ENCODE measurements around the gene GJD4. TPM values are rescaled to one million over a fixed set of nuclear protein-coding genes. Genes with fewer than 3 reads are reported as not detected.

Gene GJD4
- total and polyA plus RNA-seq, 4 donors: not detected

GRCh38 chr10:35574924-35575352, 30.2 kb upstream of the GJD4 start:
- Histone ChIP-seq H3K4me1 (ENCODE audit: control insufficient read depth in 4 of 4, insufficient read depth in 4 of 4, low read length in 3 of 4) (no peaks in the 10 kb centered on the region), H3K9ac (ENCODE audit: low read depth in 1 of 2, low read length in 2 of 2) (no peak overlapping the region), H3K27me3 (ENCODE audit: control insufficient read depth in 4 of 4, insufficient read depth in 4 of 4, low read length in 3 of 4) (no peaks in the 10 kb centered on the region), H3K9me3 (ENCODE audit: control insufficient read depth in 4 of 4, low read length in 3 of 4) (no peaks in the 10 kb centered on the region), H3K27ac (ENCODE audit: low read depth in 1 of 2, low read length in 2 of 2) (no peak overlapping the region), H3K36me3 (ENCODE audit: control insufficient read depth in 4 of 4, insufficient read depth in 3 of 4, low read depth in 1 of 4, low read length in 3 of 4) (peaks cover 2 to 5% (median 3%) of the 10 kb centered on the region in 4 donors), H3K4me3 (ENCODE audit: low read depth in 1 of 3, low read length in 3 of 3) (no peak overlapping the region)
- WGBS: 88% methylated on average over 9 of the region's 9 CpGs
- DNase-seq (ENCODE audit: low spot score): no peak
- TF ChIP-seq MAX (IDR thresholded peaks at IDR 0.05): no peak
- TF ChIP-seq ZBTB33 (IDR thresholded peaks at IDR 0.05): no peak
- no peak for TF ChIP-seq TAF1 (conservative IDR thresholded peaks at IDR 0.05)
- TF ChIP-seq RXRA (IDR thresholded peaks at IDR 0.05): no peak
- no peak for TF ChIP-seq YY1 (IDR thresholded peaks at IDR 0.05)
- TF ChIP-seq FOXA1 (IDR thresholded peaks at IDR 0.05): no peak
- no peak for TF ChIP-seq NR2F2 (IDR thresholded peaks at IDR 0.05)
- TF ChIP-seq CTCF (IDR thresholded peaks at IDR 0.05; ENCODE audit: low read depth, low read length, missing input control): no peak
- TF ChIP-seq ATF3 (IDR thresholded peaks at IDR 0.05): no peak
- no peak for TF ChIP-seq EGR1 (IDR thresholded peaks at IDR 0.05; ENCODE audit: low read depth in 2 of 2)
- no peak for TF ChIP-seq SP1 (IDR thresholded peaks at IDR 0.05)
- no peak for TF ChIP-seq GABPA (IDR thresholded peaks at IDR 0.05 in 1 of 2, conservative IDR thresholded peaks at IDR 0.05 in 1 of 2)
- no peak for TF ChIP-seq HNF4G (IDR thresholded peaks at IDR 0.05)
- TF ChIP-seq RAD21 (IDR thresholded peaks at IDR 0.05): no peak
- TF ChIP-seq REST (IDR thresholded peaks at IDR 0.05): no peak
- TF ChIP-seq FOXA2 (IDR thresholded peaks at IDR 0.05): no peak

GRCh38 chr10:35575640-35576039, 29.5 kb upstream of the GJD4 start:
- H3K36me3 ChIP-seq (ENCODE audit: control insufficient read depth in 4 of 4, insufficient read depth in 3 of 4, low read depth in 1 of 4, low read length in 3 of 4): peaks cover 0 to 5% (median 2%) of the 10 kb centered on the region in 4 donors
- WGBS: 96% methylated on average over 9 of the region's 9 CpGs
- H3K27me3 ChIP-seq (ENCODE audit: control insufficient read depth in 4 of 4, insufficient read depth in 4 of 4, low read length in 3 of 4): no peaks in the 10 kb centered on the region
- H3K27ac ChIP-seq (ENCODE audit: low read depth in 1 of 2, low read length in 2 of 2): no peak overlapping the region
- no peak for DNase-seq (ENCODE audit: low spot score)
- no peak overlapping the region for H3K9ac ChIP-seq (ENCODE audit: low read depth in 1 of 2, low read length in 2 of 2)
- no peak overlapping the region for H3K4me3 ChIP-seq (ENCODE audit: low read depth in 1 of 3, low read length in 3 of 3)
- no peaks in the 10 kb centered on the region for H3K4me1 ChIP-seq (ENCODE audit: control insufficient read depth in 4 of 4, insufficient read depth in 4 of 4, low read length in 3 of 4)
- no peaks in the 10 kb centered on the region for H3K9me3 ChIP-seq (ENCODE audit: control insufficient read depth in 4 of 4, low read length in 3 of 4)
- TF ChIP-seq NR2F2 (IDR thresholded peaks at IDR 0.05): no peak
- no peak for TF ChIP-seq GABPA (IDR thresholded peaks at IDR 0.05 in 1 of 2, conservative IDR thresholded peaks at IDR 0.05 in 1 of 2)
- TF ChIP-seq YY1 (IDR thresholded peaks at IDR 0.05): no peak
- TF ChIP-seq JUND (IDR thresholded peaks at IDR 0.05): no peak
- no peak for TF ChIP-seq CTCF (IDR thresholded peaks at IDR 0.05; ENCODE audit: low read depth, low read length, missing input control)
- TF ChIP-seq FOXA1 (IDR thresholded peaks at IDR 0.05): no peak
- no peak for TF ChIP-seq MAX (IDR thresholded peaks at IDR 0.05)
- TF ChIP-seq SP1 (IDR thresholded peaks at IDR 0.05): no peak
- TF ChIP-seq FOXA2 (IDR thresholded peaks at IDR 0.05): no peak
- no peak for TF ChIP-seq REST (IDR thresholded peaks at IDR 0.05)
- TF ChIP-seq RXRA (IDR thresholded peaks at IDR 0.05): no peak
